ENCODE results near the gene KIF1B. TPM values are rescaled to one million over a fixed set of nuclear protein-coding genes. Genes with fewer than 3 reads are reported as not detected.

Gene KIF1B
- total and polyA plus RNA-seq, 9 of the 15 experiments (the other 6 are each of a cell fraction or from before 2014, with no cell fraction given): 2.8 to 19.8 (median 11.9) TPM

GRCh38 chr1:10178597-10179405 is 31.6 kb upstream of the KIF1B start:
- Histone ChIP-seq H3K9me1 (ENCODE audit: control insufficient read depth, insufficient read depth, low read length) (no peaks in the 10 kb centered on the region), H3K4me2 (ENCODE audit: insufficient read depth, low read length) (no peak overlapping the region), H3K4me1 (replicated peaks in 1 of 2; ENCODE audit: control insufficient read depth in 2 of 2, insufficient read depth in 2 of 2, low read length in 2 of 2) (no peaks in the 10 kb centered on the region), H3K36me3 (ENCODE audit: control insufficient read depth, insufficient read depth, low read length) (peaks cover 39% of the 10 kb centered on the region), H2AFZ (ENCODE audit: low read depth, low read length) (no peak overlapping the region), H3K4me3 (no peak overlapping the region), H3K9me3 (replicated peaks; ENCODE audit: control insufficient read depth, insufficient read depth, low read depth, low read length) (no peaks in the 10 kb centered on the region), H3K27ac (ENCODE audit: extremely low read depth, low read depth, low read length) (no peak overlapping the region), H3K27me3 (ENCODE audit: control insufficient read depth in 2 of 2, insufficient read depth in 2 of 2, low read length in 2 of 2) (no peaks in the 10 kb centered on the region), H3K9ac (ENCODE audit: insufficient read depth in 1 of 2, low read depth in 2 of 2, low read length in 2 of 2) (no peak overlapping the region), H3K79me2 (ENCODE audit: control insufficient read depth, insufficient read depth, low read length) (no peaks in the 10 kb centered on the region), H4K20me1 (replicated peaks; ENCODE audit: control insufficient read depth, insufficient read depth, low read length) (no peaks in the 10 kb centered on the region)
- CTCF ChIA-PET (ENCODE audit: low intra/inter-chr PET ratio): no interaction called here
- intact Hi-C loops (cut with micrococcal nuclease): no loop called here
- no peak for TF ChIP-seq ZFP1 (CRISPR knock-in tag; IDR thresholded peaks at IDR 0.05)
- no peak for TF ChIP-seq HCFC1 (IDR thresholded peaks at IDR 0.05; ENCODE audit: low read depth, low read length)
- no peak for TF ChIP-seq POLR2AphosphoS5 (IDR thresholded peaks at IDR 0.05; ENCODE audit: control insufficient read depth, insufficient read depth, low read depth, low read length)
- no peak for TF ChIP-seq RBM14 (IDR thresholded peaks at IDR 0.05; ENCODE audit: borderline replicate concordance, insufficient read depth, low read depth, low read length)
- TF ChIP-seq ZBED1 (IDR thresholded peaks at IDR 0.05): no peak
- no peak for TF ChIP-seq ZNF24 (IDR thresholded peaks at IDR 0.05)
- no peak for TF ChIP-seq CBFA2T3 (IDR thresholded peaks at IDR 0.05)
- TF ChIP-seq ZBTB43 (CRISPR knock-in tag; IDR thresholded peaks at IDR 0.05): no peak
- no peak for TF ChIP-seq CCAR2 (IDR thresholded peaks at IDR 0.05; ENCODE audit: low read depth, low read length)
- no peak for TF ChIP-seq HLTF (IDR thresholded peaks at IDR 0.05)
- TF ChIP-seq ZNF282 (CRISPR knock-in tag; IDR thresholded peaks at IDR 0.05): no peak
- TF ChIP-seq, protein P1, sequence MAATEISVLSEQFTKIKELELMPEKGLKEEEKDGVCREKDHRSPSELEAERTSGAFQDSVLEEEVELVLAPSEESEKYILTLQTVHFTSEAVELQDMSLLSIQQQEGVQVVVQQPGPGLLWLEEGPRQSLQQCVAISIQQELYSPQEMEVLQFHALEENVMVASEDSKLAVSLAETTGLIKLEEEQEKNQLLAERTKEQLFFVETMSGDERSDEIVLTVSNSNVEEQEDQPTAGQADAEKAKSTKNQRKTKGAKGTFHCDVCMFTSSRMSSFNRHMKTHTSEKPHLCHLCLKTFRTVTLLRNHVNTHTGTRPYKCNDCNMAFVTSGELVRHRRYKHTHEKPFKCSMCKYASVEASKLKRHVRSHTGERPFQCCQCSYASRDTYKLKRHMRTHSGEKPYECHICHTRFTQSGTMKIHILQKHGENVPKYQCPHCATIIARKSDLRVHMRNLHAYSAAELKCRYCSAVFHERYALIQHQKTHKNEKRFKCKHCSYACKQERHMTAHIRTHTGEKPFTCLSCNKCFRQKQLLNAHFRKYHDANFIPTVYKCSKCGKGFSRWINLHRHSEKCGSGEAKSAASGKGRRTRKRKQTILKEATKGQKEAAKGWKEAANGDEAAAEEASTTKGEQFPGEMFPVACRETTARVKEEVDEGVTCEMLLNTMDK (IDR thresholded peaks at IDR 0.05; ENCODE audit: borderline replicate concordance, insufficient read depth, low read depth, low read length, poor library complexity, severe bottlenecking): no peak
- no peak for TF ChIP-seq SMARCC2 (IDR thresholded peaks at IDR 0.05; ENCODE audit: low read depth)
- TF ChIP-seq C11orf30 (IDR thresholded peaks at IDR 0.05; ENCODE audit: low read depth): no peak
- TF ChIP-seq, protein P2, sequence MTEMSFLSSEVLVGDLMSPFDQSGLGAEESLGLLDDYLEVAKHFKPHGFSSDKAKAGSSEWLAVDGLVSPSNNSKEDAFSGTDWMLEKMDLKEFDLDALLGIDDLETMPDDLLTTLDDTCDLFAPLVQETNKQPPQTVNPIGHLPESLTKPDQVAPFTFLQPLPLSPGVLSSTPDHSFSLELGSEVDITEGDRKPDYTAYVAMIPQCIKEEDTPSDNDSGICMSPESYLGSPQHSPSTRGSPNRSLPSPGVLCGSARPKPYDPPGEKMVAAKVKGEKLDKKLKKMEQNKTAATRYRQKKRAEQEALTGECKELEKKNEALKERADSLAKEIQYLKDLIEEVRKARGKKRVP (CRISPR knock-in tag; IDR thresholded peaks at IDR 0.05): no peak
- no peak for TF ChIP-seq TBP (optimal IDR thresholded peaks at IDR 0.05; ENCODE audit: low read depth, low read length)
- TF ChIP-seq FOXJ2 (tag; IDR thresholded peaks at IDR 0.05): no peak
- no peak for TF ChIP-seq ETV6 (IDR thresholded peaks at IDR 0.05; ENCODE audit: borderline replicate concordance in 1 of 2, low read depth in 2 of 2, low read length in 1 of 2)
- no peak for TF ChIP-seq ETV6 (CRISPR knock-in tag; IDR thresholded peaks at IDR 0.05; ENCODE audit: borderline replicate concordance)
- 89% methylated on average over 22 of the region's 22 CpGs for WGBS (ENCODE audit: insufficient coverage, low coverage, missing lambda C conversion rate)
- BruUV-seq (replicated peaks): no TSS peak
- FAIRE-seq (no peak), DNase-seq (ENCODE audit: extremely low read depth in 1 of 4, low spot score in 3 of 4) (no peak), ATAC-seq (no peak)
- in situ Hi-C loops (cut with MboI): no loop called here
- POLR2A ChIA-PET: interaction anchor here (0.6 to 1.0 kb wide), 2 partner anchors 11 to 12 kb away, joined by 3 to 4 read pairs; no protein-coding TSS in a partner anchor
